HCT116 (cell line): ENCODE data around the gene HDAC10. TPM values are rescaled to one million over a fixed set of nuclear protein-coding genes. Genes with fewer than 3 reads are reported as not detected.
A peak's percentile ranks its signal among the peaks of the same experiment; 100 is the strongest.

ENCODE experiments used
- ATAC-seq: fragments of 200-7000 bp; cut with Tn5 transposase; 2 replicates; pipeline ENCODE4 v1.9.1; 2020; ENCODE audit warnings: mild to moderate bottlenecking, moderate library complexity
- BruUV-seq: library from RNA; stranded (reverse); fragments of 400-500 nt; replicated peaks from 2 replicates; lab custom pipeline; 2021; lab: Mats Ljungman, UMichigan
- CTCF ChIA-PET: fragments of 300-600 bp; sonication (Branson Sonifier 250); formaldehyde crosslinking; loops from one replicate; lab custom pipeline; 2021; ENCODE audit warnings: antibody characterized with exemption; lab: Charles Lee
- POLR2A ChIA-PET: fragments of 300-600, 350-600 bp; sonication (Branson Sonifier 250); formaldehyde crosslinking; loops from one replicate; lab custom pipeline; 2021; ENCODE audit warnings: antibody characterized with exemption; lab: Charles Lee
- RAD21 ChIA-PET, 2 experiments: fragments of 300-600 bp; sonication (Branson Sonifier 250); formaldehyde crosslinking; loops; one replicate each; lab custom pipeline; 2023; ENCODE audit warnings: low total read pairs in 2 of 2; ENCODE audit not compliant: uncharacterized antibody in 2 of 2, unreplicated experiment in 2 of 2, low non-redundant PET in 1 of 2; lab: Charles Lee
- DNase-seq: peaks from one replicate; pipeline ENCODE4 v3.0.0-alpha.2; 2010; ENCODE audit warnings: low read depth, low spot score
- H2AFZ ChIP-seq: fragments of 200-600 bp; shearing (Covaris generic), sonication (generic); 2 replicates; pipeline ENCODE4 v1.6.1; 2017; ENCODE audit warnings: low read depth, mixed run types, mixed read lengths, antibody characterized with exemption, low read length; ENCODE audit not compliant: poor library complexity, severe bottlenecking
- H3K27ac ChIP-seq: 2 replicates; pipeline ENCODE4 v1.5.1; 2012; ENCODE audit warnings: low read depth, low read length
- H3K27me3 ChIP-seq: fragments of 200-600 bp; sonication (generic); 2 replicates; pipeline ENCODE4 v1.6.1; 2016; ENCODE audit warnings: mixed run types, low read length, mixed read lengths; ENCODE audit not compliant: insufficient read depth
- H3K36me3 ChIP-seq, 2 experiments: fragments of 200-500 bp in 1 of 2; fragments of 200-600 bp in 1 of 2; sonication (Bioruptor generic) in 1 of 2; sonication (generic) in 1 of 2; 2 replicates each; pipeline versions ENCODE4 v1.5.1 to v1.6.1; 2014 to 2016; ENCODE audit warnings: low read length in 2 of 2, inconsistent platforms in 1 of 2, mixed read lengths in 1 of 2, mixed run types in 1 of 2; ENCODE audit not compliant: insufficient read depth in 2 of 2, control insufficient read depth in 1 of 2
- H3K4me1 ChIP-seq, 2 experiments: fragments of 200-600 bp in 1 of 2; sonication (generic) in 1 of 2; 2 replicates each; pipeline versions ENCODE4 v1.5.1 to v1.6.1; 2012 to 2017; ENCODE audit warnings: low read length in 2 of 2, inconsistent platforms in 1 of 2, mild to moderate bottlenecking in 1 of 2, mixed read lengths in 1 of 2, mixed run types in 1 of 2, moderate library complexity in 1 of 2; ENCODE audit not compliant: insufficient read depth in 2 of 2, control insufficient read depth in 1 of 2
- H3K4me2 ChIP-seq: fragments of 200-600 bp; sonication (generic); 2 replicates; pipeline ENCODE4 v1.6.1; 2017; ENCODE audit warnings: mixed run types, low read length, mixed read lengths
- H3K4me3 ChIP-seq, 2 experiments: fragments of 200-600 bp in 1 of 2; sonication (generic) in 1 of 2; replicated peaks in 1 of 2; 2 replicates each; pipeline ENCODE4 v1.5.1; 2011 to 2016; ENCODE audit warnings: low read length in 2 of 2, control low read depth in 1 of 2, low read depth in 1 of 2, mild to moderate bottlenecking in 1 of 2, mixed read lengths in 1 of 2, mixed run types in 1 of 2
- H3K79me2 ChIP-seq: fragments of 200-600 bp; sonication (generic); 2 replicates; pipeline ENCODE4 v1.6.1; 2017; ENCODE audit warnings: mild to moderate bottlenecking, mixed run types, low read length, moderate library complexity, mixed read lengths; ENCODE audit not compliant: insufficient read depth
- H3K9ac ChIP-seq: fragments of 200-600 bp; sonication (generic); 2 replicates; pipeline ENCODE4 v1.6.1; 2016; ENCODE audit warnings: low read length, mixed read lengths
- H3K9me2 ChIP-seq: fragments of 200-600 bp; sonication (generic), shearing (Covaris generic); 2 replicates; pipeline ENCODE4 v1.6.1; 2017; ENCODE audit warnings: mixed run types, mild to moderate bottlenecking, moderate library complexity; ENCODE audit not compliant: insufficient read depth
- H3K9me3 ChIP-seq, 2 experiments: fragments of 200-500 bp in 1 of 2; fragments of 200-600 bp in 1 of 2; sonication (Bioruptor generic) in 1 of 2; sonication (generic) in 1 of 2; 2 replicates each; pipeline ENCODE4 v1.6.1; 2014 to 2017; ENCODE audit warnings: low read length in 2 of 2, mixed read lengths in 2 of 2, inconsistent platforms in 1 of 2, low read depth in 1 of 2, mild to moderate bottlenecking in 1 of 2, mixed run types in 1 of 2, moderate library complexity in 1 of 2; ENCODE audit not compliant: control insufficient read depth in 1 of 2, insufficient read depth in 1 of 2
- H4K20me1 ChIP-seq: fragments of 200-600 bp; sonication (generic), shearing (Covaris generic); 2 replicates; pipeline ENCODE4 v1.6.1; 2017; ENCODE audit warnings: mixed run types, mild to moderate bottlenecking, moderate library complexity; ENCODE audit not compliant: insufficient read depth
- CBX3 ChIP-seq: IDR thresholded peaks from 2 replicates; pipeline ENCODE4 v1.6.1; 2012; ENCODE audit warnings: low read depth
- CEBPB ChIP-seq: IDR thresholded peaks from 2 replicates; pipeline ENCODE4 v1.6.1; 2012; ENCODE audit warnings: low read depth
- EGR1 ChIP-seq: IDR thresholded peaks from 2 replicates; pipeline ENCODE4 v1.6.1; 2012; ENCODE audit warnings: low read depth
- JUND ChIP-seq: IDR thresholded peaks from 2 replicates; pipeline ENCODE4 v1.6.1; 2012
- POLR2AphosphoS5 ChIP-seq: IDR thresholded peaks from 2 replicates; pipeline ENCODE4 v1.6.1; 2011; ENCODE audit warnings: mild to moderate bottlenecking, low read depth, low read length, moderate library complexity
- REST ChIP-seq: IDR thresholded peaks from 2 replicates; pipeline ENCODE4 v1.6.1; 2012; ENCODE audit warnings: low read depth
- SIN3A ChIP-seq: IDR thresholded peaks from 2 replicates; pipeline ENCODE4 v1.6.1; 2012; ENCODE audit warnings: low read depth
- SP1 ChIP-seq: IDR thresholded peaks from 2 replicates; pipeline ENCODE4 v1.6.1; 2012; ENCODE audit warnings: low read depth
- SRF ChIP-seq: IDR thresholded peaks from 2 replicates; pipeline ENCODE4 v1.6.1; 2012; ENCODE audit warnings: low read depth
- ZFX ChIP-seq: fragments of 450-650 bp; IDR thresholded peaks from 2 replicates; pipeline ENCODE4 v1.6.1; 2017
- intact Hi-C: fragments of 100-400 bp; cut with micrococcal nuclease; formaldehyde crosslinking; loops from 2 replicates; pipeline ENCODE4 v1.10.0; 2022
- total RNA-seq: library from RNA; stranded (reverse); gene quantifications from one replicate; pipeline ENCODE4 v1.2.1, GENCODE V29; 2021; ENCODE audit not compliant: unreplicated experiment

HDAC10 gene
- total RNA-seq, 1 experiment from 2014 or later, result 67.5 TPM

DNA sequence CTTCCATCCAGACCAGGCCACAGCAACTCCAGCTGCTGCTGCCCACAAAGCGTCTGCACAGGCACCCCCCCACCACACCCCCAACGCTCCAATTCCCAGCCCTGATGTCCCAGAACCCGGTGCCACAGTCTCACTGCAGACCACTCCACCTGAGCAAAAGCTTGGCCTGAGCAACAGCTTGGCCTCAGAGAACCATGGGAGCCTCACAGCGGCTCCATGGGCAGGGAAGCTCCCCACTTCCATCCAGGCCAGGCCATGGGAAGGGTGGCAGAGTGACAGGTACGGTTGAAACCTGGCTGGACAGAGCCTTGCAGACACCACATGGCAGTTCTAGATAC is 43.2 kb upstream of the HDAC10 start:
- no peaks in the 10 kb centered on the region for H3K27me3 ChIP-seq
- ChIA-PET POLR2A (interaction anchor here (1.4 to 2.7 kb wide), 3 partner anchors 10 to 12 kb away, joined by 4 to 11 read pairs (median 6); no protein-coding TSS in a partner anchor), RAD21 (no interaction called here), CTCF (interaction anchor here (0.9 kb wide), 1 partner anchor 18 kb away, joined by 3 read pairs; no protein-coding TSS in a partner anchor)
- intact Hi-C loops, result no loop called here
- peaks cover 99% of the 10 kb centered on the region for H3K79me2 ChIP-seq
- no TSS peak for BruUV-seq
- no peaks in the 10 kb centered on the region for H3K9me2 ChIP-seq
- H3K4me3 ChIP-seq, result peak overlapping the region; percentile 40 to 56
- peak overlapping the region; percentile 73 for H3K9ac ChIP-seq
- peaks cover 7 to 30% of the 10 kb centered on the region in 2 experiments; a peak in 3 of 4 replicates for H3K36me3 ChIP-seq
- no peak overlapping the region for H2AFZ ChIP-seq
- TF ChIP-seq CEBPB, result no peak
- TF ChIP-seq SRF, result no peak
- TF ChIP-seq SIN3A, result no peak
- ATAC-seq (peak; percentile 6), DNase-seq (no peak)
- H4K20me1 ChIP-seq, result no peaks in the 10 kb centered on the region
- peak overlapping the region; percentile 92 for H3K4me2 ChIP-seq
- peak overlapping the region; percentile 99 for H3K27ac ChIP-seq
- H3K4me1 ChIP-seq, result peaks cover 57 to 70% of the 10 kb centered on the region in 2 experiments
- no peaks in the 10 kb centered on the region for H3K9me3 ChIP-seq

DNA sequence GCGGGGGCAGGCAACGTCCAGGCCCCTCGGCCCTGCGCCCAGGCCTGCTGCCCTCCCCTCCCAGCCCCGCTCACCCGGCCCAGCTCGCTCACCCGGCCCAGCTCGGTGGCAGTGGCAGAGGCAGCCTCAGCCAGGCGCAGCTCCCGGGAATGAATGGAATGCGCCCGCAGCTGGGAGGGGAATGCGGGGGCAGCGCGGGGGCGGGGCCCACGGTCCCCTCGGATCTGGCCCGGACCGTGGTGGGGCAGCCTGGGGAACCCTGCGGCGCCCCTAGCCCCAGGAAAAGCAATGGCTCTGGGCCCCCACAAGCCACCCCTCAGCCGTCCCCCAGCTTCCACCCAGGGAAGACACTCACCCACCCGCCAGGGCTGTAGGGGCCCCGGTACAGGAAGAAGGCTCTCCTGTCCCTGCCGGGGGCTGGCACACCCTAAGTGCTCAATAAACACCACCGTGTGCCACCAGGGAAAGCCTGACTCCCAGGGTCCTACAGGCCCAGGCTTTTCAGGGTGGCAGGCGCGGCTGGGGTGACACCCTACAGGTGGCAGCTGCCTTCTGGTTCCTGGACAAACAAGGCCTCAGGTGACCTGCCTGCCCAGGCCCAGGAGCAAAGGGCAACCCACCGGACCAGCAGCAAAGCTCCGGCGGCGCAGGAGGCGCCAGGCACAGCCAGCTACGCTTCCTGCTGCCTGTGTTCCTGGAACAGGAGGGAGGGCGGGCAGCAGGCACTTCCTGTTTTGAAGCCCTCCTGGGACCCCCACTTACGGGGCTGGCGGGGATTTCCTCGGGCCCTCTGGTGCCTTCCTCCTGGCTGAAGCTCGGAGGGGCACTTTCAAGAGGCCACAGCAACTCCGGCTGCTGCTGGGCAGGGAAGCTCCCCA is 42.6 kb upstream of the HDAC10 start:
- peaks cover 53 to 65% of the 10 kb centered on the region in 2 experiments for H3K4me1 ChIP-seq
- RAD21 ChIA-PET, result no interaction called here
- no peaks in the 10 kb centered on the region for H4K20me1 ChIP-seq
- no peaks in the 10 kb centered on the region for H3K9me3 ChIP-seq
- POLR2A ChIA-PET, result interaction anchor here (1.0 to 2.7 kb wide), 4 partner anchors 10 to 12 kb away, joined by 3 to 11 read pairs (median 5); no protein-coding TSS in a partner anchor
- peak overlapping the region; percentile 40 to 56 for H3K4me3 ChIP-seq
- DNase-seq, result no peak
- no peaks in the 10 kb centered on the region for H3K27me3 ChIP-seq
- peak overlapping the region; percentile 73 for H3K9ac ChIP-seq
- TF ChIP-seq SIN3A (no peak), POLR2AphosphoS5 (no peak), CBX3 (no peak), REST (no peak), JUND (no peak), ZFX (0 out of 2 replicates have a peak, but pooled peaks have one; percentile 6), EGR1 (peak; percentile 96), SP1 (no peak)
- H3K79me2 ChIP-seq, result peaks cover 100% of the 10 kb centered on the region
- peaks cover 7 to 36% of the 10 kb centered on the region in 2 experiments; a peak in 3 of 4 replicates for H3K36me3 ChIP-seq
- BruUV-seq, result no TSS peak
- no peaks in the 10 kb centered on the region for H3K9me2 ChIP-seq
- CTCF ChIA-PET, result interaction anchor here (0.9 to 1.2 kb wide), 3 partner anchors 10 to 17 kb away, joined by 3 read pairs; no protein-coding TSS in a partner anchor
- H3K4me2 ChIP-seq, result peak overlapping the region; percentile 92
- H3K27ac ChIP-seq, result peak overlapping the region; percentile 99
- H2AFZ ChIP-seq, result no peak overlapping the region
- ATAC-seq, result peak; percentile 79
- intact Hi-C loops, result no loop called here
